Activated CD4-positive, alpha-beta memory T cell treated with anti-CD3 and anti-CD28 coated beads for 36 hours (primary cell): Measurements from ENCODE around the gene CCDC134. TPM values are rescaled to one million over a fixed set of nuclear protein-coding genes. Genes with fewer than 3 reads are reported as not detected.

Source experiments
- CTCF ChIA-PET: fragments of 350-600 bp; sonication (Branson Sonifier 250); formaldehyde crosslinking; loops from one replicate; lab custom pipeline; 2021; ENCODE audit warnings: antibody characterized with exemption, inconsistent platforms; lab: Charles Lee
- POLR2A ChIA-PET: fragments of 350-600 bp; sonication (Branson Sonifier 250); formaldehyde crosslinking; loops from one replicate; lab custom pipeline; 2021; ENCODE audit warnings: antibody characterized with exemption; lab: Charles Lee
- DNase-seq: peaks from one replicate; pipeline ENCODE4 v3.0.0-alpha.2; 2020
- H3K27ac Mint-ChIP-seq: one replicate; pipeline ENCODE4 v1.8.0; 2021; ENCODE audit warnings: mixed read lengths
- H3K27me3 Mint-ChIP-seq: one replicate; pipeline ENCODE4 v1.8.0; 2021; ENCODE audit warnings: mixed read lengths
- H3K36me3 Mint-ChIP-seq: one replicate; pipeline ENCODE4 v1.8.0; 2021; ENCODE audit warnings: mixed read lengths
- H3K4me1 Mint-ChIP-seq: one replicate; pipeline ENCODE4 v1.8.0; 2021; ENCODE audit warnings: low read depth, mixed read lengths
- H3K4me3 Mint-ChIP-seq: one replicate; pipeline ENCODE4 v1.8.0; 2021; ENCODE audit warnings: mild to moderate bottlenecking, mixed read lengths
- H3K9me3 Mint-ChIP-seq: one replicate; pipeline ENCODE4 v1.8.0; 2021; ENCODE audit warnings: mixed read lengths
- intact Hi-C: fragments of 100-400 bp; cut with micrococcal nuclease; formaldehyde crosslinking; loops from one replicate; pipeline ENCODE4 v1.15.1; 2023
- total RNA-seq, 2 experiments: library from RNA; stranded (reverse); gene quantifications; one replicate each; pipeline ENCODE4 v1.2.3, GENCODE V29; 2021

CCDC134 gene
- total RNA-seq, 2 experiments from 2014 or later: 16.1 to 17.6 TPM

- ChIA-PET POLR2A (interaction anchor here (1.4 kb wide), 1 partner anchor 13 kb away, joined by 6 read pairs; the partner anchor contains the start of gene CCDC134), CTCF (interaction anchor here (0.8 to 2.7 kb wide), 5 partner anchors 11 to 90 kb away, joined by 3 to 11 read pairs (median 6); partner anchors contain the start of gene CCDC134)
- intact Hi-C loops: no loop called here
- H3K27ac Mint-ChIP-seq: no peak overlapping the region
- DNase-seq: no peak
- peaks cover 10% of the 10 kb centered on the region for H3K36me3 Mint-ChIP-seq
- no peaks in the 10 kb centered on the region for H3K9me3 Mint-ChIP-seq
- H3K4me1 Mint-ChIP-seq: peaks cover 26% of the 10 kb centered on the region
- H3K4me3 Mint-ChIP-seq: no peak overlapping the region
- no peaks in the 10 kb centered on the region for H3K27me3 Mint-ChIP-seq
These were observed 13.1 kb upstream of the CCDC134 start for GRCh38 chr22:41787331-41787730.

GRCh38 chr22:41793871-41794270 lies 6.6 kb upstream of the CCDC134 start:
- Mint-ChIP-seq H3K27me3 (no peaks in the 10 kb centered on the region), H3K4me3 (no peak overlapping the region), H3K4me1 (no peaks in the 10 kb centered on the region), H3K9me3 (no peaks in the 10 kb centered on the region), H3K36me3 (peaks cover 15% of the 10 kb centered on the region), H3K27ac (no peak overlapping the region)
- ChIA-PET POLR2A (interaction anchor here (2.7 kb wide), 1 partner anchor 13 kb away, joined by 7 read pairs; no protein-coding TSS in a partner anchor), CTCF (no interaction called here)
- intact Hi-C loops: no loop called here
- no peak for DNase-seq

- ChIA-PET CTCF (interaction anchor here (1.0 to 5.3 kb wide), 8 partner anchors 12 to 142 kb away, joined by 3 to 54 read pairs (median 13); no protein-coding TSS in a partner anchor), POLR2A (interaction anchor here (0.9 to 4.2 kb wide), 10 partner anchors 7 to 291 kb away, joined by 3 to 114 read pairs (median 10); partner anchors contain the start of genes SHISA8 and SREBF2)
- intact Hi-C loops: no loop called here
- Mint-ChIP-seq H3K4me3 (peak overlapping the region; percentile 98), H3K36me3 (peaks cover 6% of the 10 kb centered on the region), H3K4me1 (peaks cover 26% of the 10 kb centered on the region), H3K9me3 (no peaks in the 10 kb centered on the region), H3K27me3 (no peaks in the 10 kb centered on the region), H3K27ac (peak overlapping the region; percentile 95)
- DNase-seq: no peak
These were observed 1.7 kb upstream of the CCDC134 start for GRCh38 chr22:41798736-41799135.

GRCh38 chr22:41799486-41800347 lies 762 bp upstream of the CCDC134 start:
- Mint-ChIP-seq H3K4me3 (peak overlapping the region; percentile 98), H3K4me1 (peaks cover 35% of the 10 kb centered on the region), H3K27ac (peak overlapping the region; percentile 95), H3K36me3 (peaks cover 2% of the 10 kb centered on the region), H3K27me3 (no peaks in the 10 kb centered on the region), H3K9me3 (no peaks in the 10 kb centered on the region)
- DNase-seq: peak; percentile 38
- intact Hi-C loops: loop anchor here (1.0 kb wide), 3 partner anchors 18 to 132 kb away; no protein-coding TSS in a partner anchor
- ChIA-PET POLR2A (interaction anchor here (0.7 to 4.2 kb wide), 30 partner anchors 8 to 645 kb away, joined by 3 to 114 read pairs (median 6); partner anchors contain the start of genes CENPM, DESI1, MEI1 and NDUFA6), CTCF (interaction anchor here (0.6 to 5.3 kb wide), 15 partner anchors 9 to 147 kb away, joined by 3 to 54 read pairs (median 6); partner anchors contain the start of genes CENPM and SREBF2)

GRCh38 chr22:41801147-41801819 lies 804 bp downstream of the CCDC134 start:
- H3K9me3 Mint-ChIP-seq: no peaks in the 10 kb centered on the region
- peak overlapping the region; percentile 95 for H3K27ac Mint-ChIP-seq
- intact Hi-C loops: no loop called here
- ChIA-PET CTCF (interaction anchor here (0.6 to 5.3 kb wide), 10 partner anchors 19 to 140 kb away, joined by 3 to 54 read pairs (median 12); partner anchors contain the start of gene SREBF2), POLR2A (interaction anchor here (0.6 to 4.2 kb wide), 24 partner anchors 7 to 290 kb away, joined by 3 to 114 read pairs (median 6); partner anchors contain the start of genes DESI1, MEI1, NDUFA6 and SNU13)
- H3K36me3 Mint-ChIP-seq: no peaks in the 10 kb centered on the region
- H3K4me1 Mint-ChIP-seq: peaks cover 35% of the 10 kb centered on the region
- DNase-seq: no peak
- peak overlapping the region; percentile 98 for H3K4me3 Mint-ChIP-seq
- no peaks in the 10 kb centered on the region for H3K27me3 Mint-ChIP-seq

GRCh38 chr22:41801886-41802285 lies 1.4 kb downstream of the CCDC134 start:
- POLR2A ChIA-PET: interaction anchor here (2.1 to 3.6 kb wide), 5 partner anchors 41 to 138 kb away, joined by 10 to 26 read pairs (median 22); partner anchors contain the start of gene SNU13
- H3K4me3 Mint-ChIP-seq: peak overlapping the region; percentile 98

GRCh38 chr22:41805639-41806038 lies 5.2 kb downstream of the CCDC134 start:
- H3K4me3 Mint-ChIP-seq: no peak overlapping the region
- H3K27ac Mint-ChIP-seq: no peak overlapping the region
- H3K36me3 Mint-ChIP-seq: peaks cover 7% of the 10 kb centered on the region
- ChIA-PET POLR2A (interaction anchor here (0.6 to 1.3 kb wide), 3 partner anchors 10 to 748 kb away, joined by 3 to 5 read pairs (median 3); no protein-coding TSS in a partner anchor), CTCF (interaction anchor here (3.0 kb wide), 1 partner anchor 59 kb away, joined by 10 read pairs; no protein-coding TSS in a partner anchor)
- intact Hi-C loops: no loop called here
- DNase-seq: no peak
- peaks cover 22% of the 10 kb centered on the region for H3K4me1 Mint-ChIP-seq
- no peaks in the 10 kb centered on the region for H3K9me3 Mint-ChIP-seq
- no peaks in the 10 kb centered on the region for H3K27me3 Mint-ChIP-seq

More at GRCh38 chr22:41801886-41802285, 1.4 kb downstream of the CCDC134 start:
- intact Hi-C loops: no loop called here
- Mint-ChIP-seq H3K27me3 (no peaks in the 10 kb centered on the region), H3K4me1 (peaks cover 35% of the 10 kb centered on the region), H3K36me3 (no peaks in the 10 kb centered on the region), H3K27ac (no peak overlapping the region), H3K9me3 (no peaks in the 10 kb centered on the region)
- no peak for DNase-seq
- CTCF ChIA-PET: interaction anchor here (2.5 to 5.3 kb wide), 4 partner anchors 21 to 135 kb away, joined by 9 to 54 read pairs (median 30); no protein-coding TSS in a partner anchor

- H3K36me3 Mint-ChIP-seq: peaks cover 7% of the 10 kb centered on the region
- no peak overlapping the region for H3K4me3 Mint-ChIP-seq
- intact Hi-C loops: no loop called here
- H3K27ac Mint-ChIP-seq: no peak overlapping the region
- no peaks in the 10 kb centered on the region for H3K27me3 Mint-ChIP-seq
- ChIA-PET POLR2A (interaction anchor here (0.7 to 0.8 kb wide), 2 partner anchors 7 to 56 kb away, joined by 3 read pairs; no protein-coding TSS in a partner anchor), CTCF (interaction anchor here (0.6 to 2.9 kb wide), 3 partner anchors 24 to 112 kb away, joined by 3 to 10 read pairs (median 4); partner anchors contain the start of gene SREBF2)
- no peaks in the 10 kb centered on the region for H3K9me3 Mint-ChIP-seq
- DNase-seq: no peak
- peaks cover 9% of the 10 kb centered on the region for H3K4me1 Mint-ChIP-seq
These were observed 7.9 kb downstream of the CCDC134 start for GRCh38 chr22:41808400-41808799.

- Mint-ChIP-seq H3K4me3 (no peak overlapping the region), H3K36me3 (peaks cover 12% of the 10 kb centered on the region), H3K27ac (no peak overlapping the region), H3K4me1 (no peaks in the 10 kb centered on the region), H3K9me3 (no peaks in the 10 kb centered on the region), H3K27me3 (no peaks in the 10 kb centered on the region)
- POLR2A ChIA-PET: no interaction called here
- intact Hi-C loops: no loop called here
- DNase-seq: no peak
- CTCF ChIA-PET: interaction anchor here (1.5 to 2.9 kb wide), 2 partner anchors 64 to 113 kb away, joined by 4 to 10 read pairs; no protein-coding TSS in a partner anchor
These were observed 9.5 kb downstream of the CCDC134 start for GRCh38 chr22:41810022-41810421.

GRCh38 chr22:41812805-41813545 lies 12.5 kb downstream of the CCDC134 start:
- Mint-ChIP-seq H3K27ac (no peak overlapping the region), H3K4me3 (no peak overlapping the region), H3K27me3 (no peaks in the 10 kb centered on the region), H3K36me3 (peaks cover 12% of the 10 kb centered on the region), H3K4me1 (no peaks in the 10 kb centered on the region), H3K9me3 (no peaks in the 10 kb centered on the region)
- intact Hi-C loops: no loop called here
- ChIA-PET POLR2A (no interaction called here), CTCF (no interaction called here)
- DNase-seq: no peak
